Stimulated activated CD8-positive, alpha-beta memory T cell treated with anti-CD3 and anti-CD28 coated beads, Interleukin-12 subunit alpha, Interleukin-12 subunit beta, amount 100 ng/mL, for 24 hours (primary cell): ENCODE results near the gene STAP1.
"Not testable (repeated sequence)": the region's sequence is repeated elsewhere in the genome, so short reads cannot be mapped to it uniquely, and the experiment has no call there.

Experiments used
- DNase-seq: peaks from one replicate; pipeline ENCODE4 v3.0.0-alpha.2; 2020; ENCODE audit errors: extremely low read depth

Gene STAP1, protein sequence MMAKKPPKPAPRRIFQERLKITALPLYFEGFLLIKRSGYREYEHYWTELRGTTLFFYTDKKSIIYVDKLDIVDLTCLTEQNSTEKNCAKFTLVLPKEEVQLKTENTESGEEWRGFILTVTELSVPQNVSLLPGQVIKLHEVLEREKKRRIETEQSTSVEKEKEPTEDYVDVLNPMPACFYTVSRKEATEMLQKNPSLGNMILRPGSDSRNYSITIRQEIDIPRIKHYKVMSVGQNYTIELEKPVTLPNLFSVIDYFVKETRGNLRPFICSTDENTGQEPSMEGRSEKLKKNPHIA

GRCh38 chr4:67558493-67558892, at the start of gene STAP1:
Gene STAP1, plus strand, starts transcription at chr4:67558727. Its CDS starts 83 bp downstream, at chr4:67558810.
- no peak for DNase-seq

DNA sequence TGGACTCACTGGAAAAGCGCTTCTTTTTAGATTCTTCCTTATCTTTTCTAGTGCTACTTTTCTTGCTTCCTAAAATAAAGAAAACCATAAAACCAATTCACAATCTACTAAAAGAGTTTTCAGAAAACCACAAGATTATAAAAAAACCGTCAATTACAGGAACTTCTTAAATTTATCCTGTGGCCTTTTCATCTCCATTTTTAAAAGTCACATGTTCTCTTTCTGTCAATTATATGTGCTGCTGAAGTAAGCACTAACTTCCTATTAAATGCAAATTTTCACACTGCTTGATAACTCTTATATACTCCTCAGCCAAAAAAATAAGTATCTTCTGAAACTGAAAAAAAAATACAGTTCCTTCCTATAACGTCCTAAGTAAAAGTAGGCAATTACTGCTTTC, 46.0 kb upstream of the STAP1 start:
- no peak for DNase-seq

DNA sequence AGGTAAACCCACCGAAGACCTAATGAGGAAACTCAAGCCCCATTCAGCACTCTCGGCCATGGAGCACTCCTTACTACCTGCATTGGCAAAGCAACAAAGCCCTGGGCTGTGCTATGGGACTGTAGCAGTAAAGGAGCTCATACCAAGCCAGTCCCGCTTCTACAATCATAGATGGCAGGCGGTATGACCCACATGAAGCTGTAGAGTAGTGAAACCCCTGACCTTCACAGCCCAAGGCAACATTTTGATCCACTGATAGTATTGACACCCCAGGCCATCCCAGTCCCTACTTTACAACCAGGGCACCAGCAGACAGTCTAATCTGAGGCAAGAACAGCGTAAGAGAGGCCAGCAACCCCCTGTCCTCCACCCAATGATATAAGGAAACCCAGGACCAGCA, 38.4 kb upstream of the STAP1 start:
- DNase-seq, result no peak

GRCh38 chr4:67521506-67521905, 37.0 kb upstream of the STAP1 start:
- no peak for DNase-seq

GRCh38 chr4:67522230-67522629, 36.3 kb upstream of the STAP1 start:
- no peak for DNase-seq

DNA sequence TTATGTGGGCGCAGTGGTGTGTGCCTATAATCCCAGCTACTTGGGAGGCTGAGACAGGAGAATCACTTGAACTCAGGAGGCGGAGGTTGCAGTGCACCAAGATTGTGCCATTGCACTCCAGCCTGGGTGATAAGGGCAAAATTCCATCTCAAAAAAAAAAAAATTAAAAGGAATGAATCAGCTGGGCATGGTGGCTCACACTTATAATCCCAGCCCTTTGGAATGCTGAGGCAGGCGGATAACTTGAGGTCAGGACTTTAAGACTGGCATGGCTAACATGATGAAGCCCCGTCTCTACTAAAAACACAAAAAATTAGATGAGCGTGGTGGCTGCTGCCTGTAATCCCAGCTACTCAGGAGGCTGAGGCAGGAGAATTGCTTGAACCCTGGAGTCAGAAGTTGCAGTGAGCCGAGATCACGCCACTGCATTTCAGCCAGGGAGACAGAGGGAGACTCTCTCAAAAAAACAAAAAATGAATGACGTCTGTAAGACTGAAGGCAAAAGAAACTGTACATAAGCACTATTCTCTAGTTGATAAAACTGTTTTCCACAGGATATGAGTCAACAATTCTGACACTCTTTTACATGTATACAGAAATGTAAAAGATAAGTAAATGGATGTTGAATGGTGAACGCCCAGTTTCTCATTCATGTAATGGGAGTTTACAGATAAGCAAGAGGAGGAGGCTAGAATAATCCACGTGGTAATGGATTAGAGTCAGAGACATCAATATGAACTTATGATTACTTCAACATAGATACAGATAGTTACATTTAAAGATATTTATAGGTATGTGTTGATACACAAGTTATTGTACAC, 35.5 kb upstream of the STAP1 start:
- no peak for DNase-seq

GRCh38 chr4:67524140-67524539, 34.4 kb upstream of the STAP1 start:
- not testable (repeated sequence) for DNase-seq

- DNase-seq, result no peak
These were observed 27.1 kb upstream of the STAP1 start for GRCh38 chr4:67531379-67531962.

- not testable (repeated sequence) for DNase-seq
These were observed 26.1 kb upstream of the STAP1 start for GRCh38 chr4:67532397-67532796.

- DNase-seq, result no peak
These were observed 25.4 kb upstream of the STAP1 start for GRCh38 chr4:67533112-67533511.

DNA sequence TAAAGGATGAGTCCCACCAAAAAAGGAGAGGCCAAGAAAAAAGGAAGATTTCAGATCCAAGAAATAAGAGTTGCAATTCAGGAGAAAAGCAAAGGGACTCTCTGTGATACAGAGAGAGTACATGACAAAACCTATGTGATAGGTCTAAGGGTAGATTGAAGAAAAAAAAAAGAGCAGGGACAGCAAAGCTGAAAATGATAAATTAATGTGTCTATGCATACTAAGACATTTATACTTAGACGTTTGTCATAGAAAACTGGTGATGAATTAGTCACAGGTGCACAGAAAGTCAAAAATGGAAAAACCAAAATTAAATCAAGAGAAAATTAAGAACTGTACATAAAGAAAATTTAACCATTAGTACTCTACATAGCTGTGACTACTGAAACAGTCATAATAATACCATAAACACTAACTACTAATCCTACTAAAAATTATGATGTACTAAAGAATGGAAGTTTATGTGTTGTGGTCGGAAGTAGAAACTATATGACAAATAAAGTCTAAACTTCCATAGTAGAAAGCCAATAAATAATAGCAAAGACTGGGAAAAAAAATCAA, 23.2 kb upstream of the STAP1 start:
- no peak for DNase-seq

DNA sequence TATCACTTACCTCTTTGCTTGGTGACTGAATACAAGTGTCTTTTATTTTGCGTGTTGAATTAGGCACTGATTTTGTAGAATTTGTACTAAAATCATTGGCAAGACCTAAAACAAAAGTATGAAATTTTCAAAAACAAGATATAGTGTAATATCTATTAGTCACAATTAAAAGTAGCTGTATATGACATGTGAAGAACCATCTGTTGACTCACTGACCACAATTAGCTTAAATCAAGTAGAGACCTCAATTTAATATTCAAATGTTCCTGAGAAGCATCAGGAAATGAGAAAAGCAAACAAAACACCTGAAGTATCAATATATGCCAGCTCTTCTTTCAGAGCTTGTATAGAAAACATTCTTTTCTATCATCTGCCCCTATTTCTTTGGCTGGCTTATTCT, 18.7 kb upstream of the STAP1 start:
- DNase-seq, result no peak

- DNase-seq, result no peak
These were observed 16.5 kb upstream of the STAP1 start for GRCh38 chr4:67542076-67542475.

DNA sequence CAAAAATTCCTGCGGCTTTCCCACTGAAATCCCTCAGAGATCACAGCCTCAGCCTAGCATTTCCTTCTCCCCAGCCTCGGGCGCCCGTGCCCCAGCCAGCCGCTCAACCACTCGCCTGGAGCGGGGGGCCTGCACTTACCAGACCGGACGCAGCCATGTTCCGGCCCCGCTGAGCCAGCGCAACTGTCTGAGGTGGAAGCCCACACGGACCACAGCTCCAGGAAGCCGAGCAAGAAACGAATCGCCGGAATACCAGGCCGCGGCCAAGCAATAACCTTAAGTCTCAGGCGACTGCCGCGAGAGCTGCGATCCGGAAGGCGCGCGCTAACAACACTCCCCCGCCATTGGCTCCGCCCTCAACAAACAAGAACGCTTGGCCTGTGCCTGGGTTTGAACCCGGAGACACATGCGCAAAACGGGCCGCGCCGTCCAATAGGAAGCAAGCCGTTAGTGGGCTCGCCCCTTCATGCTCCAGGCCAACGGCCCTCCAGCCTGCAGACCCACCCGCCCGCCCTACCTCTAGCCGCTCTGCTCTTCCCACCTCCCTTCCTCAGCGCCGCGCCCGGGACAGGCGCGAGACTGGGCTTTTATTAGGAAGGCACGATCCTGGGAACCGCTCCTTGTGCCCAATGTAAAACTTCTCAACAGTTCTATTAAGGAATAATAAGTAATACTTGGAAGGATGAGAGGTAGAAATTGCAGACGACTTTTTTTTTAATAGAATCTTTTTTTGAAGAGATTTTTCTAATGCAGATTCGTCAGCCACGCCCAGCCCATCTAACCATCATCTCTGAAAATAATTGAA, 13.1 kb upstream of the STAP1 start, which contains the start of gene CENPC:
CENPC (minus strand) TSS at position 305 of the 805 bp plus-strand sequence; CDS start at position 157, 148 bp downstream.
- DNase-seq, result peak; percentile 86

DNA sequence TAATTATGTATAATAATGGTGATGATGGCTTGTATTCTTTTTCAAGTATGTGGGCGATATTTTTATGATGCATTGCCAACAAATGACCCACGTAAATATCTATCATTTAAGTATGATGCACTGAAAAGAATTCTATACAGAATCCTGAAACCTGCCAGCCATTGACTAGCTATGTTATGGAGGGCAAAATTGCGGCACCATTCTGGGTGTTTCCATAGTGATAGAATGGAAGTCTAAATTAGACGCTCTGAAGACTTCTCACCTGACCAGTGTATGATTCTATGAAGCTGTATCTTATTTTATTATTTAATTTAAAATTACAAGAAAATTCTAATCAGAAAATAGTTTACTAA, 12.5 kb upstream of the STAP1 start:
- no peak for DNase-seq

- DNase-seq, result no peak
These were observed 11.6 kb upstream of the STAP1 start for GRCh38 chr4:67546971-67547370.

- DNase-seq, result no peak
These were observed 9.4 kb upstream of the STAP1 start for GRCh38 chr4:67549123-67549522.

DNA sequence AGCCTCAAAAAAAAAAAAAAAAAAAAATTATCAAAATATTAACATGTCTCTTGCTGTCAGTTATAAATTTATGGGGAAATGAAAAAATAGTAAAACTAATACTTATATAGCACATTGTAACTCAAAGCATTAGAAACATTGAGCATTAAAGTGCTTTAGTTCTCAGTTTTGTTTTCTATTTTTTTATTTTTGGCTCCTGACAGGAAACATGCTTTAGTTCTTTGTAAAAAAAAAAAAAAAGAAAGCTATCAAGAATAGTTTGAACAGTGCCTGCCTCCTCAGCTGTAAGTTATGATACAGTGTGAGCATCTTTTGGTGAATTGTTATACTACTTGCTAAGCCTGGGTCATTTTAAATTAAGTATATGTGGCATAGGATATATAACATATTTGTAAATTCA, 8.1 kb upstream of the STAP1 start:
- no peak for DNase-seq

GRCh38 chr4:67550857-67551256, 7.7 kb upstream of the STAP1 start:
- no peak for DNase-seq

- DNase-seq, result not testable (repeated sequence)
These were observed 6.3 kb upstream of the STAP1 start for GRCh38 chr4:67552146-67552792.

DNA sequence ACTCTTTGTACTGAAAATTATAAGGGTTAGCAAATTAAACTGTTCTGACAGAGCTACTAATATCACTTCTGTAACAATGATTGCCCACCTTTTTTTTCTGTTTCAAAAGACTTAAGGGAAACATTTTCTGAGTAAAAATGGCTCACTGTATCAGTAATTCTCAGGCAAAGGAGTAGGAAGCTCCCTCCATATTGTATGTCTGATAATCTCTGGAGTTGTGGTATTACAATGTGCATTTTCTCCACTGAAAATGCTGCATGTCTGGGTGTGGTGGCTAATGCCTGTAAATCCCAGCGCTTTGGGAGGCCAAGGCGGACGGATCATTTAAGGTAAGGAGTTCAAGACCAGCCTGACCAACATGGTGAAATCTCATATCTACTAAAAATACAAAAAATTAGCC, 4.4 kb upstream of the STAP1 start:
- DNase-seq, result no peak
